HUES64 (cell line): ENCODE results near the gene ADAMTSL3.
"Not testable (repeated sequence)": the region's sequence is repeated elsewhere in the genome, so short reads cannot be mapped to it uniquely, and the experiment has no call there.

Experiments used
- H3K27ac ChIP-seq: 2 replicates; pipeline ENCODE4 v1.7.0; 2013; ENCODE audit warnings: low read depth, low read length, inconsistent platforms
- H3K27me3 ChIP-seq: 2 replicates; pipeline ENCODE4 v1.6.1; 2013; ENCODE audit warnings: mild to moderate bottlenecking, low read length; ENCODE audit not compliant: insufficient read depth
- H3K36me3 ChIP-seq: 2 replicates; pipeline ENCODE4 v1.6.1; 2013; ENCODE audit warnings: mild to moderate bottlenecking, low read length; ENCODE audit not compliant: insufficient read depth
- H3K4me1 ChIP-seq: 2 replicates; pipeline ENCODE4 v1.6.1; 2013; ENCODE audit warnings: mild to moderate bottlenecking, low read length, moderate library complexity; ENCODE audit not compliant: insufficient read depth
- H3K4me3 ChIP-seq: 2 replicates; pipeline ENCODE4 v1.5.1; 2013; ENCODE audit warnings: mild to moderate bottlenecking, low read length, moderate library complexity
- H3K9ac ChIP-seq: 2 replicates; pipeline ENCODE4 v1.6.1; 2013; ENCODE audit warnings: mild to moderate bottlenecking, low read depth, low read length
- H3K9me3 ChIP-seq: 2 replicates; pipeline ENCODE4 v1.6.1; 2013; ENCODE audit warnings: low read depth, low read length; ENCODE audit not compliant: insufficient read depth
- WGBS: fragments of 150-250, 120-280 bp; methylation state at CpG from one replicate; pipeline ENCODE4 v1.1.7; 2013; ENCODE audit warnings: missing lambda C conversion rate; 5-methylcytosine and 5-hydroxymethylcytosine counted together

ADAMTSL3 gene

GRCh38 chr15:84046064-84046637, 392.2 kb downstream of the ADAMTSL3 start:
- no peaks in the 10 kb centered on the region for H3K4me1 ChIP-seq
- WGBS: 60% methylated on average over 1 of the region's 4 CpGs

GRCh38 chr15:84049480-84049879, 395.6 kb downstream of the ADAMTSL3 start:
- not testable (repeated sequence) for H3K36me3 ChIP-seq, H3K9ac ChIP-seq, H3K4me1 ChIP-seq, H3K9me3 ChIP-seq, H3K27me3 ChIP-seq, H3K27ac ChIP-seq, H3K4me3 ChIP-seq
- WGBS: 88% methylated on average over 4 of the region's 4 CpGs

More at GRCh38 chr15:84046064-84046637, 392.2 kb downstream of the ADAMTSL3 start:
- Histone ChIP-seq H3K27ac (no peak overlapping the region), H3K4me3 (no peak overlapping the region), H3K27me3 (no peaks in the 10 kb centered on the region), H3K9ac (no peak overlapping the region), H3K9me3 (no peaks in the 10 kb centered on the region), H3K36me3 (no peaks in the 10 kb centered on the region)

- Histone ChIP-seq H3K4me3 (no peak overlapping the region), H3K9me3 (no peaks in the 10 kb centered on the region), H3K27ac (no peak overlapping the region), H3K4me1 (no peaks in the 10 kb centered on the region), H3K36me3 (no peaks in the 10 kb centered on the region), H3K27me3 (peaks cover 2% of the 10 kb centered on the region; the same call in 1 of the 2 replicates), H3K9ac (no peak overlapping the region)
- WGBS: 100% methylated on average over 2 of the region's 3 CpGs
Measured at GRCh38 chr15:84050076-84050475, 396.2 kb downstream of the ADAMTSL3 start.

GRCh38 chr15:84051146-84051545, 397.2 kb downstream of the ADAMTSL3 start:
- not testable (repeated sequence) for H3K36me3 ChIP-seq, H3K27me3 ChIP-seq, H3K27ac ChIP-seq, H3K9me3 ChIP-seq, H3K4me3 ChIP-seq, H3K4me1 ChIP-seq, H3K9ac ChIP-seq
- no CpG with 5 or more reads among the region's 1 CpG for WGBS

- not testable (repeated sequence) for H3K9me3 ChIP-seq, H3K27ac ChIP-seq, H3K4me3 ChIP-seq, H3K9ac ChIP-seq, H3K4me1 ChIP-seq, H3K36me3 ChIP-seq
- WGBS: no CpG with 5 or more reads among the region's 1 CpG
- H3K27me3 ChIP-seq: peaks cover 29% of the 10 kb centered on the region
Measured at GRCh38 chr15:84054544-84054943, 400.6 kb downstream of the ADAMTSL3 start.

GRCh38 chr15:84057714-84058331, 403.9 kb downstream of the ADAMTSL3 start:
- Histone ChIP-seq H3K9ac (no peak overlapping the region), H3K4me1 (no peaks in the 10 kb centered on the region), H3K27me3 (peaks cover 49% of the 10 kb centered on the region), H3K27ac (no peak overlapping the region), H3K36me3 (no peaks in the 10 kb centered on the region), H3K4me3 (no peak overlapping the region), H3K9me3 (0 out of 2 replicates have a peak, but pooled peaks cover 3% of the 10 kb centered on the region)
- 61% methylated on average over 4 of the region's 5 CpGs for WGBS

GRCh38 chr15:84063674-84064073, 409.8 kb downstream of the ADAMTSL3 start:
- WGBS: 76% methylated on average over 2 of the region's 2 CpGs

GRCh38 chr15:84068674-84069073, 414.8 kb downstream of the ADAMTSL3 start:
- H3K4me3 ChIP-seq: not testable (repeated sequence)
- 82% methylated on average over 1 of the region's 2 CpGs for WGBS

More at GRCh38 chr15:84063674-84064073, 409.8 kb downstream of the ADAMTSL3 start:
- H3K27ac ChIP-seq, H3K9ac ChIP-seq, H3K36me3 ChIP-seq, H3K9me3 ChIP-seq, H3K4me3 ChIP-seq, H3K4me1 ChIP-seq: not testable (repeated sequence)
- H3K27me3 ChIP-seq: peaks cover 29% of the 10 kb centered on the region

GRCh38 chr15:84078038-84078437, 424.1 kb downstream of the ADAMTSL3 start:
- peaks cover 48% of the 10 kb centered on the region for H3K27me3 ChIP-seq
- H3K9ac ChIP-seq, H3K4me1 ChIP-seq, H3K4me3 ChIP-seq, H3K36me3 ChIP-seq, H3K9me3 ChIP-seq, H3K27ac ChIP-seq: not testable (repeated sequence)
- 100% methylated on average over 1 of the region's 2 CpGs for WGBS

More at GRCh38 chr15:84068674-84069073, 414.8 kb downstream of the ADAMTSL3 start:
- H3K4me1 ChIP-seq: peaks cover 11% of the 10 kb centered on the region; the same call in 1 of the 2 replicates
- not testable (repeated sequence) for H3K27me3 ChIP-seq, H3K9ac ChIP-seq, H3K36me3 ChIP-seq, H3K9me3 ChIP-seq, H3K27ac ChIP-seq

- not testable (repeated sequence) for H3K9ac ChIP-seq, H3K27ac ChIP-seq, H3K4me1 ChIP-seq, H3K36me3 ChIP-seq, H3K9me3 ChIP-seq
- Histone ChIP-seq H3K4me3 (peak overlapping the region; percentile 78), H3K27me3 (peaks cover 52% of the 10 kb centered on the region)
- WGBS: 15% methylated on average over 15 of the region's 15 CpGs
Measured at GRCh38 chr15:84079325-84079884, 425.5 kb downstream of the ADAMTSL3 start.

GRCh38 chr15:84079885-84080777, 426.2 kb downstream of the ADAMTSL3 start:
- H3K9ac ChIP-seq: peak overlapping the region; percentile 50; the same call in 1 of the 2 replicates
- no peaks in the 10 kb centered on the region for H3K4me1 ChIP-seq
- peaks cover 57% of the 10 kb centered on the region for H3K27me3 ChIP-seq
- no peaks in the 10 kb centered on the region for H3K36me3 ChIP-seq
- no peaks in the 10 kb centered on the region for H3K9me3 ChIP-seq
- no peak overlapping the region for H3K27ac ChIP-seq
- peak overlapping the region; percentile 78 for H3K4me3 ChIP-seq
- 1% methylated on average over 65 of the region's 65 CpGs for WGBS
